GF-D8 (cell line): ENCODE data around the gene MED27.
A peak's percentile ranks its signal among the peaks of the same experiment; 100 is the strongest.
"Not testable (repeated sequence)": the region's sequence is repeated elsewhere in the genome, so short reads cannot be mapped to it uniquely, and the experiment has no call there.

ENCODE experiments used
- DNase-seq: peaks from one replicate; lab custom pipeline; 2025; lab: John Stamatoyannopoulos, UW

MED27 gene

GRCh38 chr9:132015866-132016265, 63.8 kb downstream of the MED27 start:
- no peak for DNase-seq

GRCh38 chr9:132014218-132014805, 65.4 kb downstream of the MED27 start:
- DNase-seq, result no peak

- no peak for DNase-seq
These were observed 66.8 kb downstream of the MED27 start for GRCh38 chr9:132012704-132013357.

GRCh38 chr9:132011896-132012295, 67.8 kb downstream of the MED27 start:
- no peak for DNase-seq

GRCh38 chr9:132011309-132011708, 68.4 kb downstream of the MED27 start:
- DNase-seq, result no peak

- not testable (repeated sequence) for DNase-seq
These were observed 69.5 kb downstream of the MED27 start for GRCh38 chr9:132010201-132010600.

GRCh38 chr9:132008855-132009812, 70.5 kb downstream of the MED27 start:
- DNase-seq, result no peak

GRCh38 chr9:132008184-132008803, 71.4 kb downstream of the MED27 start:
- DNase-seq, result no peak

- DNase-seq, result no peak
These were observed 72.2 kb downstream of the MED27 start for GRCh38 chr9:132007371-132008025.

- no peak for DNase-seq
These were observed 72.8 kb downstream of the MED27 start for GRCh38 chr9:132006677-132007370.

- DNase-seq, result peak; percentile 67
These were observed 73.8 kb downstream of the MED27 start for GRCh38 chr9:132005899-132006298.

- DNase-seq, result no peak
These were observed 75.3 kb downstream of the MED27 start for GRCh38 chr9:132004323-132004722.

- peak; percentile 35 for DNase-seq
These were observed 75.8 kb downstream of the MED27 start for GRCh38 chr9:132003896-132004295.

GRCh38 chr9:132003319-132003704, 76.4 kb downstream of the MED27 start:
- no peak for DNase-seq

GRCh38 chr9:132002643-132003318, 76.9 kb downstream of the MED27 start:
- peak; percentile 74 for DNase-seq

GRCh38 chr9:132001567-132001966, 78.1 kb downstream of the MED27 start:
- no peak for DNase-seq

GRCh38 chr9:132000659-132001058, 79.0 kb downstream of the MED27 start:
- no peak for DNase-seq

- no peak for DNase-seq
These were observed 79.7 kb downstream of the MED27 start for GRCh38 chr9:131999692-132000551.

- DNase-seq, result no peak
These were observed 81.9 kb downstream of the MED27 start for GRCh38 chr9:131997779-131998178.

GRCh38 chr9:131997076-131997475, 82.6 kb downstream of the MED27 start:
- DNase-seq, result no peak
